ENCODE data around the gene POGLUT3.

DNA sequence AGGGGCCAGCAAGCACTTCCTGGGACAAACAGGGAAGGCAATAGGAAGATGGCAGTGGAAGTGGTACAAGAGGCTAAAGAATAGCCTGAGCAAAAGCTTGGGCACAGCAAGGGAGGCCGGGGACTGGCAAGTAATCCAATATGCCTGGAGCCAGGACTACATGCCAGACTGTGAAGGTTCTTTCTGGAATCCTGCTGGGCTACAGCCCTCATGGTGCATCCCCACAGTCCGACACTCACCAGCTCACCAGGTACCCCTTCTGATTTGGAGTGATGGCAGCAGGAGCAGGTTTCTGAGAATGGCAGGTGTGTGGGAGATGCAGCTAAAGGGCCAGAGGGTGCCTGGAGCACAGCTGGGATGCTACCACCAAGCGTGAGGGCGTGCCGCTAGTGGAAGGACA, 32.2 kb upstream of the POGLUT3 start:
- no peak for TF ChIP-seq POLR2AphosphoS5 (IDR thresholded peaks at IDR 0.05; ENCODE audit: borderline replicate concordance, low read depth, low read length)
- TF ChIP-seq EZH2 (IDR thresholded peaks at IDR 0.05) = no peak
